K562 (cell line): ENCODE results near the gene KDELR3. TPM values are rescaled to one million over a fixed set of nuclear protein-coding genes. Genes with fewer than 3 reads are reported as not detected.

ENCODE experiments used
- ATF7 ChIP-seq: fragments of 450-650 bp; IDR thresholded peaks from 2 replicates; pipeline ENCODE4 v1.7.1; 2014; ENCODE audit warnings: mild to moderate bottlenecking, moderate library complexity
- DIDO1 ChIP-seq: fragments of 450-650 bp; IDR thresholded peaks from 2 replicates; pipeline ENCODE4 v1.6.1; 2016; ENCODE audit warnings: low read depth, missing biosample characterization, missing genetic modification characterization
- DPF2 ChIP-seq: fragments of 450-650 bp; IDR thresholded peaks from 2 replicates; pipeline ENCODE4 v1.6.1; 2016
- GABPB1 ChIP-seq: sonication (generic); formaldehyde crosslinking; IDR thresholded peaks from 2 replicates; pipeline ENCODE4 v1.8.0; 2022; ENCODE audit warnings: mild to moderate bottlenecking, missing genetic modification reagents
- MTA1 ChIP-seq: fragments of 450-650 bp; IDR thresholded peaks from 2 replicates; pipeline ENCODE4 v1.6.1; 2017; ENCODE audit warnings: borderline replicate concordance
- NR3C1 ChIP-seq: sonication (generic); formaldehyde crosslinking; IDR thresholded peaks from 2 replicates; pipeline ENCODE4 v1.8.1; 2022; ENCODE audit warnings: missing genetic modification reagents
- RBFOX2 ChIP-seq: fragments of 200-400 bp; formaldehyde crosslinking; IDR thresholded peaks from 2 replicates; pipeline ENCODE4 v1.6.1; 2017; ENCODE audit warnings: low read depth, mild to moderate bottlenecking, low read length, moderate library complexity
- ZBTB1 ChIP-seq: sonication (generic); formaldehyde crosslinking; IDR thresholded peaks from 2 replicates; pipeline ENCODE4 v1.8.1; 2023; ENCODE audit warnings: missing genetic modification reagents, low read depth, mild to moderate bottlenecking, borderline replicate concordance
- ZKSCAN1 ChIP-seq: fragments of 150-350 bp; IDR thresholded peaks from 2 replicates; pipeline ENCODE4 v1.6.1; 2016; ENCODE audit warnings: low read depth, low read length
- ZNF133 ChIP-seq: fragments of 250-450 bp; sonication (Bioruptor Pico); IDR thresholded peaks from 2 replicates; pipeline ENCODE4 v1.4.0; 2020; ENCODE audit warnings: mild to moderate bottlenecking
- ZNF175 ChIP-seq: fragments of 200-800 bp; sonication (Bioruptor generic); IDR thresholded peaks from 2 replicates; pipeline ENCODE4 v1.6.1; 2016; ENCODE audit warnings: low read depth, mild to moderate bottlenecking, missing genetic modification characterization, missing compliant biosample characterization
- ZNF23 ChIP-seq: fragments of 250-450 bp; sonication (Bioruptor Pico); IDR thresholded peaks from 2 replicates; pipeline ENCODE4 v1.4.0; 2020; ENCODE audit warnings: mild to moderate bottlenecking
- ZNF263 ChIP-seq: sonication (generic); formaldehyde crosslinking; IDR thresholded peaks from 2 replicates; pipeline ENCODE4 v1.8.0; 2022; ENCODE audit warnings: mild to moderate bottlenecking, missing genetic modification reagents, borderline replicate concordance
- ZNF280B ChIP-seq: fragments of 250-450 bp; sonication (Bioruptor Pico); IDR thresholded peaks from 2 replicates; pipeline ENCODE4 v1.5.1; 2021; ENCODE audit warnings: mild to moderate bottlenecking
- ZNF583 ChIP-seq: fragments of 250-450 bp; sonication (Bioruptor Pico); IDR thresholded peaks from 2 replicates; pipeline ENCODE4 v1.4.0; 2020
- ZNF76 ChIP-seq: fragments of 250-450 bp; sonication (Bioruptor Pico); IDR thresholded peaks from 2 replicates; pipeline ENCODE4 v1.4.0; 2020; ENCODE audit warnings: mild to moderate bottlenecking, moderate library complexity, borderline replicate concordance
- polyA plus RNA-seq, 8 experiments: library from polyadenylated mRNA; depleted of rRNA in 4 of 8; stranded (reverse) in 5 of 8; unstranded in 3 of 8; fragments of >200 nt; fragmentation: Nextera tagmentation in 2 of 8; fragmentation: Illumina TruSeq in 1 of 8; extraction: Ambion mirVana in 2 of 8; extraction: Trizol in 1 of 8; gene quantifications; 2 replicates each; pipeline versions ENCODE4 v1.2.1 to v1.2.3, GENCODE V29; 2011 to 2014; ENCODE audit warnings: inconsistent platforms in 1 of 8, missing spikeins in 1 of 8
- total RNA-seq, 7 experiments: library from RNA; depleted of rRNA in 6 of 7; stranded (reverse); fragments of >200 nt in 6 of 7; fragmentation: Illumina TruSeq in 2 of 7; extraction: Trizol in 2 of 7; gene quantifications; 2 replicates each; pipeline versions ENCODE4 v1.2.1 to v1.2.3, GENCODE V29; 2011 to 2021; ENCODE audit warnings: low replicate concordance in 1 of 7
- TF ChIP-seq, protein P1 (sequence below): fragments of 450-650 bp; IDR thresholded peaks from 2 replicates; pipeline ENCODE4 v1.6.1; 2016; ENCODE audit warnings: mild to moderate bottlenecking, moderate library complexity

Gene KDELR3
- total and polyA plus RNA-seq, 9 of the 15 experiments (the other 6 are each of a cell fraction or from before 2014, with no cell fraction given) = 7.1 to 44.8 (median 9.6) TPM

DNA sequence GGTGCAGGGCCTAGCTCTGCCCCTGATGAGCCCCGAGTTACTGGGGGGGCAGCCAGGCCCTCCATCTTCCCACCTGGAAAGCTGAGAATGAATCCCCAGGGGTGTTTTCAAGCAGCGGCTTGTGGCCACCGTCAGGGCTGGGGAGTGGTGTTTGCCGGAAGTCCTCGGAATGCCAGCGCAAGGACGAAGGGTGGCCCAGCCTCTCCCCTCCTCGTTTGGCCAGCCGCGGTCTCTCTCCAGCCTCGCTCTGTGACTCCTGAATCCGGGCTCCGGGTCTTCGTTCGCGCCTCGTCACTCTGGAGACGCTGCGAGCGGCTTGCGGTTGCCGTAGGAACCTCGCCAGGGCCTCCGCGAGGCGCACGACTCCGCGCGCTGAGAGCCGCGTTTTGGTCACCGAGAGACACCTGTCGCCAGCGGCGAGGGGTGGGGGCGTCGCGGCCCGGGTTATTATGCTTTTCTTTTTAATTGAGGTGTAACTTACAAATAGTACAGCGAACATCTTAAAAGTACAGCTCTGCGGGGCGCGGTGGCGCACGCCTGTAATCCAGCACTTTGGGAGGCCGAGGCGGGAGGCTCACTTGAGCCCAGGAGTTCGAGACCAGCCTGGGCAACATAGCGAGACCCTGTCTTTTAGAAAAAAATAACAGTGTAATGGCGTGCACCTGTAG lies 6.3 kb upstream of the KDELR3 start (continued):
- TF ChIP-seq ZNF175 (CRISPR knock-in tag) (no peak), MTA1 (no peak), ZKSCAN1 (0 out of 2 replicates have a peak, but pooled peaks have one; percentile 13), ZNF23 (CRISPR knock-in tag) (no peak), NR3C1 (CRISPR knock-in tag) (no peak), DIDO1 (tag) (no peak), DPF2 (0 out of 2 replicates have a peak, but pooled peaks have one; percentile 10), ZBTB1 (CRISPR knock-in tag) (no peak), ZNF133 (CRISPR knock-in tag) (no peak), GABPB1 (CRISPR knock-in tag) (peak; percentile 44; the same call in 1 of the 2 replicates), ZNF76 (CRISPR knock-in tag) (no peak), ATF7 (peak; percentile 80), ZNF583 (CRISPR knock-in tag) (no peak), ZNF280B (CRISPR knock-in tag) (no peak), RBFOX2 (peak; percentile 35; the same call in 1 of the 2 replicates), ZNF263 (CRISPR knock-in tag) (peak; percentile 58; the same call in 1 of the 2 replicates)
- TF ChIP-seq, protein P1, sequence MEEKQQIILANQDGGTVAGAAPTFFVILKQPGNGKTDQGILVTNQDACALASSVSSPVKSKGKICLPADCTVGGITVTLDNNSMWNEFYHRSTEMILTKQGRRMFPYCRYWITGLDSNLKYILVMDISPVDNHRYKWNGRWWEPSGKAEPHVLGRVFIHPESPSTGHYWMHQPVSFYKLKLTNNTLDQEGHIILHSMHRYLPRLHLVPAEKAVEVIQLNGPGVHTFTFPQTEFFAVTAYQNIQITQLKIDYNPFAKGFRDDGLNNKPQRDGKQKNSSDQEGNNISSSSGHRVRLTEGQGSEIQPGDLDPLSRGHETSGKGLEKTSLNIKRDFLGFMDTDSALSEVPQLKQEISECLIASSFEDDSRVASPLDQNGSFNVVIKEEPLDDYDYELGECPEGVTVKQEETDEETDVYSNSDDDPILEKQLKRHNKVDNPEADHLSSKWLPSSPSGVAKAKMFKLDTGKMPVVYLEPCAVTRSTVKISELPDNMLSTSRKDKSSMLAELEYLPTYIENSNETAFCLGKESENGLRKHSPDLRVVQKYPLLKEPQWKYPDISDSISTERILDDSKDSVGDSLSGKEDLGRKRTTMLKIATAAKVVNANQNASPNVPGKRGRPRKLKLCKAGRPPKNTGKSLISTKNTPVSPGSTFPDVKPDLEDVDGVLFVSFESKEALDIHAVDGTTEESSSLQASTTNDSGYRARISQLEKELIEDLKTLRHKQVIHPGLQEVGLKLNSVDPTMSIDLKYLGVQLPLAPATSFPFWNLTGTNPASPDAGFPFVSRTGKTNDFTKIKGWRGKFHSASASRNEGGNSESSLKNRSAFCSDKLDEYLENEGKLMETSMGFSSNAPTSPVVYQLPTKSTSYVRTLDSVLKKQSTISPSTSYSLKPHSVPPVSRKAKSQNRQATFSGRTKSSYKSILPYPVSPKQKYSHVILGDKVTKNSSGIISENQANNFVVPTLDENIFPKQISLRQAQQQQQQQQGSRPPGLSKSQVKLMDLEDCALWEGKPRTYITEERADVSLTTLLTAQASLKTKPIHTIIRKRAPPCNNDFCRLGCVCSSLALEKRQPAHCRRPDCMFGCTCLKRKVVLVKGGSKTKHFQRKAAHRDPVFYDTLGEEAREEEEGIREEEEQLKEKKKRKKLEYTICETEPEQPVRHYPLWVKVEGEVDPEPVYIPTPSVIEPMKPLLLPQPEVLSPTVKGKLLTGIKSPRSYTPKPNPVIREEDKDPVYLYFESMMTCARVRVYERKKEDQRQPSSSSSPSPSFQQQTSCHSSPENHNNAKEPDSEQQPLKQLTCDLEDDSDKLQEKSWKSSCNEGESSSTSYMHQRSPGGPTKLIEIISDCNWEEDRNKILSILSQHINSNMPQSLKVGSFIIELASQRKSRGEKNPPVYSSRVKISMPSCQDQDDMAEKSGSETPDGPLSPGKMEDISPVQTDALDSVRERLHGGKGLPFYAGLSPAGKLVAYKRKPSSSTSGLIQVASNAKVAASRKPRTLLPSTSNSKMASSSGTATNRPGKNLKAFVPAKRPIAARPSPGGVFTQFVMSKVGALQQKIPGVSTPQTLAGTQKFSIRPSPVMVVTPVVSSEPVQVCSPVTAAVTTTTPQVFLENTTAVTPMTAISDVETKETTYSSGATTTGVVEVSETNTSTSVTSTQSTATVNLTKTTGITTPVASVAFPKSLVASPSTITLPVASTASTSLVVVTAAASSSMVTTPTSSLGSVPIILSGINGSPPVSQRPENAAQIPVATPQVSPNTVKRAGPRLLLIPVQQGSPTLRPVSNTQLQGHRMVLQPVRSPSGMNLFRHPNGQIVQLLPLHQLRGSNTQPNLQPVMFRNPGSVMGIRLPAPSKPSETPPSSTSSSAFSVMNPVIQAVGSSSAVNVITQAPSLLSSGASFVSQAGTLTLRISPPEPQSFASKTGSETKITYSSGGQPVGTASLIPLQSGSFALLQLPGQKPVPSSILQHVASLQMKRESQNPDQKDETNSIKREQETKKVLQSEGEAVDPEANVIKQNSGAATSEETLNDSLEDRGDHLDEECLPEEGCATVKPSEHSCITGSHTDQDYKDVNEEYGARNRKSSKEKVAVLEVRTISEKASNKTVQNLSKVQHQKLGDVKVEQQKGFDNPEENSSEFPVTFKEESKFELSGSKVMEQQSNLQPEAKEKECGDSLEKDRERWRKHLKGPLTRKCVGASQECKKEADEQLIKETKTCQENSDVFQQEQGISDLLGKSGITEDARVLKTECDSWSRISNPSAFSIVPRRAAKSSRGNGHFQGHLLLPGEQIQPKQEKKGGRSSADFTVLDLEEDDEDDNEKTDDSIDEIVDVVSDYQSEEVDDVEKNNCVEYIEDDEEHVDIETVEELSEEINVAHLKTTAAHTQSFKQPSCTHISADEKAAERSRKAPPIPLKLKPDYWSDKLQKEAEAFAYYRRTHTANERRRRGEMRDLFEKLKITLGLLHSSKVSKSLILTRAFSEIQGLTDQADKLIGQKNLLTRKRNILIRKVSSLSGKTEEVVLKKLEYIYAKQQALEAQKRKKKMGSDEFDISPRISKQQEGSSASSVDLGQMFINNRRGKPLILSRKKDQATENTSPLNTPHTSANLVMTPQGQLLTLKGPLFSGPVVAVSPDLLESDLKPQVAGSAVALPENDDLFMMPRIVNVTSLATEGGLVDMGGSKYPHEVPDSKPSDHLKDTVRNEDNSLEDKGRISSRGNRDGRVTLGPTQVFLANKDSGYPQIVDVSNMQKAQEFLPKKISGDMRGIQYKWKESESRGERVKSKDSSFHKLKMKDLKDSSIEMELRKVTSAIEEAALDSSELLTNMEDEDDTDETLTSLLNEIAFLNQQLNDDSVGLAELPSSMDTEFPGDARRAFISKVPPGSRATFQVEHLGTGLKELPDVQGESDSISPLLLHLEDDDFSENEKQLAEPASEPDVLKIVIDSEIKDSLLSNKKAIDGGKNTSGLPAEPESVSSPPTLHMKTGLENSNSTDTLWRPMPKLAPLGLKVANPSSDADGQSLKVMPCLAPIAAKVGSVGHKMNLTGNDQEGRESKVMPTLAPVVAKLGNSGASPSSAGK = peak; percentile 70
